HG02678 (cell line): ENCODE data around the gene FKTN.
"Not testable (repeated sequence)": the region's sequence is repeated elsewhere in the genome, so short reads cannot be mapped to it uniquely, and the experiment has no call there.

Experiments
- ATAC-seq: cut with Tn5 transposase; IDR thresholded peaks from one replicate; pipeline ENCODE4 v1.9.1; 2021; ENCODE audit warnings: mild to moderate bottlenecking, moderate library complexity; ENCODE audit not compliant: unreplicated experiment

The FKTN gene

GRCh38 chr9:105557804-105558610, at the start of gene FKTN:
TSS of gene FKTN (plus strand) at chr9:105558131. CDS start at chr9:105575033, 16,902 bp downstream.
- peak; percentile 95 for ATAC-seq

DNA sequence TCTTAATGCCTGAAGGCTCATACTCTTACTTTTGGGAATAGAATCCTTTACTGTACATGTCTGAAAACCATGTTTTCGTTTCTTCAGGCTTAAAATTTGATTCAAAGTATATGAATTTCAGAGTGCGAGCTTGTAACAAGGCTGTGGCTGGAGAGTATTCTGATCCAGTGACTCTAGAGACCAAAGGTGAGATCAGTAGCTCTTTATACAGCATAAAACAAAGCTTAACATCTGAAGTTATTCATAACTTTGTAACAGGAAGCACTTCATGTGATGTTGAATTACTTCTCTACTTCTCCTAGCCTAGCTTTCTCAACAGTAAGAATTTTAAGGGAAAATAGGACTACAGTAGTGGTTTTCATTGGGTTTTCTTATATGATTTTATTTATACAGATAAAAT, 49.4 kb upstream of the FKTN start:
- no peak for ATAC-seq

DNA sequence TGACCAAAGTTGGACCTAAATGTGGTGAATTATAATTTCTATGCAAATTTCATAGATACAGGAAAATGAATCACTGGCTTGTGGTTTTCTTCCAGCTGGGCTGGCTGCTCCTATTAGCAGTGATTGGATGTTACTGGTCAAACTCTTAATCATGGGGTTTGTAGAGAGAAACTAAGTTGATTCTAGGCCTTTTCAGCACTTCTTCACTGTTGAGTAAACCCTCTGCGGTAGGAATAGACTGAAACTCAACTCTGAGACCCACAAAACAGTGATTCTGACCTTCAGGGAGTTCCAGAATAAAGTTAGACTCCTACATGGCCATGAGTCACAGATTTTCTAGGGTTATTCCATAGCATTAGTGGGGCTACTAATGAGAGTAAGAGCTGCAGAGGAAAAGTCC, 47.9 kb upstream of the FKTN start:
- peak; percentile 59 for ATAC-seq

DNA sequence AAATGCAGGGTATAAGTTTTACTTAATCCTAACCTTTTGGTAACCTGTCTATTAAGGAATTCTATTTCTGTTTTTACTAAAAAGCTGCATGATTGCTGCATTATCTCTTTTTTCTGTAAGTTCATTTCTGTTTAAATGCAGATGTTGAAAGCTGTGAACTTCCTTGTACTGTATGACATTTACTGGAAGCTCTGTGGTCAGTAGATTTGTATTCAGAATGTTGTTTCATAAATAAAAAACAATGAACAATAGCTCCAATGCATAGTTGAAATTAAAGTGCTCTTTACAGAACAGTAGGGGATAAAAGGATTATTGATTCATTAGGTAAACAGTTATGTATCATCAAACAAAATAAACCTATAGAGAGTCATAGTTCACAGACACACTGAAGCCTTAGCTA, 46.5 kb upstream of the FKTN start:
- no peak for ATAC-seq

DNA sequence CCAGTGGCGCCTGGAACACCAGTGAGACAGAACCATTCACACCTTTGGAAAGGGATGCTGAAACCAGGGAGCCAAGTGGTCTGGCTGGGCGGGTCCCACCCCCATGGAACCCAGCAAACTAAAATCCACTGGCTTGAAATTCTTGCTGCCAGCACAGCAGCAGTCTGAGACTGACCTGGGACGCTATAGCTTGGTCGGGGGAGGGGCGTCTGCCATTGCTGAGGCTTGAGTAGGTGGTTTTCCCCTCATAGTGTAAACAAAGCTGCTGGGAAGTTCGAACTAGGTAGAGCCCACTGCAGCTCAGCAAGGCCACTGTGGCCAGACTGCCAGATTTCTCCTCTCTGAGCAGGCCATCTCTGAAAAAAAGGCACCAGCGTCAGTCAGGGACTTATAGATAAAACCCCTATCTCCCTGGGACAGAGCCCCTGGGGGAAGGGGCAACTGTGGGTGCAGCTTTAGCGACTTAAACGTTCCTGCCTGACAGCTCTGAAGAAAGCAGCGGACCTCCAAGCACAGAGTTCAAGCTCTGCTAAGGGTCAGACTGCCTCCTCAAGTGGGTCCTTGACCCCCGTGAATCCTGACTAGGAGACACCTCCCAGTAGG, 42.0 kb upstream of the FKTN start:
- no peak for ATAC-seq

- peak; percentile 78 for ATAC-seq
Measured at GRCh38 chr9:105519710-105520369, 38.1 kb upstream of the FKTN start.

GRCh38 chr9:105520992-105521391, 36.9 kb upstream of the FKTN start:
- ATAC-seq: not testable (repeated sequence)

DNA sequence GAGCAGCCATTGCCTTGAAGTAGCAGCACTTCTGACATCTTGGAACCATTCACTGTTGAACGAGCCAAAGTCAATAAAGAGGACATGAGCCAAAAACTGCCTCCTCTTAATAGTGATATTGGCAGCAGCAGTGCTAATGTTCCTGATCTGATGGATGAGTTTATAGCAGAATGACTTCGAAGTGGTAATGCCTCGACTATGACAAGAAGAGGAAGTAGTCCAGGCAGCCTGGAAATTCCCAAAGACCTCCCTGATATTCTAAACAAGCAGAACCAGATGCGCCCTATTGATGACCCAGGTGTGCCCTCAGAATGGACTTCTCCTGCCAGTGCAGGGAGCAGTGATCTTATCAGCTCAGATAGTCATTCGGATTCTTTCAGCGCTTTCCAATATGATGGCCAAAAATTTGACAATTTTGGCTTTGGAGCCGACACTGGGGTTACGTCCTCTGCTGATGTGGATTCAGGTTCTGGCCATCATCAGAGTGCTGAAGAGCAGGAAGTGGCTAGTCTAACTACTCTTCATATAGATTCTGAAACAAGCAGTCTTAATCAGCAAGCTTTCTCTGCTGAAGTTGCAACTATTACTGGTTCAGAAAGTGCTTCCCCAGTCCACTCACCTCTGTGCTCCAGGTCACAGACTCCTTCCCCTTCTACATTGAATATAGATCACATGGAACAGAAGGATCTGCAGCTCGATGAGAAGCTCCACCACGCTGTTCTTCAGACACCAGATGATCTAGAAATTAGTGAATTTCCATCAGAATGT, 35.1 kb upstream of the FKTN start:
- not testable (repeated sequence) for ATAC-seq

- no peak for ATAC-seq
Measured at GRCh38 chr9:105531530-105531929, 26.4 kb upstream of the FKTN start.

DNA sequence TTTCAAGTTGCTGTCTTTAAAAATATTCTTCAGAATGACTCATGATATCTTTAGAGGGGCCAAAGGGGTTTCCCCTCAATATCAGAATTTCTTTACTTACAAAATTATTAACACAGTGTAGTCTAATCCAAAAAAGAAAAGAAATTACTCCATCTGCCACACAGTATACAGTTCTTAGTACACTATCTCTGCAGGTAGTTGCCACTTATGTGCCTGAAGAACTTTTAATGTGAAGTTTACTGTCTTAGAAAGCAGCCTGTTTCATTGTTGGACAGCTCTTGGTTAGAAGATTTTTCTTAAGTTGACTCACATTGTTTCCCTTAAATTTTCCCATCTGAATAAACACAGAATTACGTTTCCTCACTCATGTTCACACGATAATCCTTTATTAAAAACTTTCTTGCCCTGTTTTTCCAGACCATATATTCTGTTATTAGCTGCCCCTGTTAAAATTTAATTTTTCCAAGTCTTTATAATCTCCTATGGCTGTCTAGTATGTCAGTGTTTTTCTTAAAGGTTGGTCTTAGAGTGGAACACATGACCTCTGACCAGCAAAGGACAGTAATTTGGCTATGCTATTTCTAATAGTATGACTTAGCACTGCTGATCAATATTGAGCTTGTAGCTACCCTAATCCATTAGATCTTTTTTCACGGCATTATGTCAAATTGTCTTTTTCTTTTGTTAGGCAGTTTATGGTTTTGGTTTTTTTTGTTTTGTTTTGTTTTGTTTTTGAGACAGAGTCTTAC, 21.8 kb upstream of the FKTN start:
- peak; percentile 76 for ATAC-seq

- no peak for ATAC-seq
Measured at GRCh38 chr9:105539452-105539851, 18.5 kb upstream of the FKTN start.

- ATAC-seq: peak; percentile 94
Measured at GRCh38 chr9:105541838-105542237, 16.1 kb upstream of the FKTN start.

DNA sequence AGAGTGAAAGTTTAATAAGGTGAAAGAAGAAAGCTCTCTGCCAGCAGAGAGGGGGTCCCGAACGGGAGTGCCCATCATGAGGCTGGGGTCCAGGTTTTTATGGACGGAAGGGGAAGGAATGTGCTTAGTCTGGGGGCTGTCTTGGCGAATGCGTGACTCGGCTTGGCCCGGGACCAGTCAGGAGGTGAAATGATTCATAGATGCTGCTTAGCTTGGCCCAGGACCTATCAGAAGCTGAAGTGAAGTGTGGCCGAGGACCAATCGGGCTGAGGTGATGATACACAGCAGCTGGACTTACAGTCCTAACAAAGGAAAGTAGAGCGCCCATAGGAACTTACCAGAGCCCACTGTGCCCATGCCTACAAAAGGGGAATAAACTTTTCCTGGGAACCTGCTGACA, 3.9 kb upstream of the FKTN start:
- no peak for ATAC-seq

- no peak for ATAC-seq
Measured at GRCh38 chr9:105572455-105572854, 14.5 kb downstream of the FKTN start.

DNA sequence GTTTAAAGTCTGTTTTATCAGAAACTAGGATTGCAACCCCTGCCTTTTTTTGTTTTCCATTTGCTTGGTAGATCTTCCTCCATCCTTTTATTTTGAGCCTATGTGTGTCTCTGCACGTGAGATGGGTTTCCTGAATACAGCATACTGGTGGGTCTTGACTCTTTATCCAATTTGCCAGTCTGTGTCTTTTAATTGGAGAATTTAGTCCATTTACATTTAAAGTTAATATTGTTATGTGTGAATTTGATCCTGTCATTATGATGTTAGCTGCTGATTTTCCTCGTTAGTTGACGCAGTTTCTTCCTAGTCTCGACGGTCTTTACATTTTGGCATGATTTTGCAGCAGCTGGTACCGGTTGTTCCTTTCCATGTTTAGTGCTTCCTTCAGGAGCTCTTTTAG, 22.0 kb downstream of the FKTN start:
- not testable (repeated sequence) for ATAC-seq

GRCh38 chr9:105581550-105581949, 23.6 kb downstream of the FKTN start:
- ATAC-seq: not testable (repeated sequence)

GRCh38 chr9:105593145-105593544, 35.2 kb downstream of the FKTN start:
- no peak for ATAC-seq

- ATAC-seq: peak; percentile 74
Measured at GRCh38 chr9:105608721-105609598, 51.0 kb downstream of the FKTN start.

DNA sequence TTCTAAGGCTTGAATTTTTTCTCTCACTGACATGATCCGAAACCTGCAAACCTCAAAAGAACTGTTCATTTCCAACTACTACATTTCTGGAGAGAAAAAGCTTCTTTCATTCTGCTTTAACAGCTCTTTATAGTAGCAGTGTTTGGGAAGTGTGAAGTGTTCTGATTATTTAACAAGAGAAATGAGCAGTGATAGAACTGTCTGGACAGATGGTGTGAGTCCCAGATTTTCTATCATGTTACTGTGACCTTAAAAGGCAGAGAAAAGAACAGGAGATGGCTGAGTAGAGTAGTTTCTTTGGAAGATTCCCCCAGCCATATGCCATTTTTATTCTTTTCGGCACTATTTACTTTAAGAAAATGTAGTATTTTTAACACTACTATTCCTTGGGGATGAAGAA, 63.1 kb downstream of the FKTN start:
- ATAC-seq: no peak

GRCh38 chr9:105625088-105625487, 67.2 kb downstream of the FKTN start:
- ATAC-seq: no peak
